Heart right ventricle (tissue), 16 donors: Measurements from ENCODE around the gene C11orf68. TPM values are rescaled to one million over a fixed set of nuclear protein-coding genes. Genes with fewer than 3 reads are reported as not detected.

Source experiments
- ATAC-seq, 8 donors: fragments of 200-7000 bp; cut with Tn5 transposase; one replicate each; pipeline ENCODE4 v1.9.1; 2020; ENCODE audit warnings: mild to moderate bottlenecking in 8 of 8, moderate library complexity in 8 of 8, moderate number of reproducible peaks in 1 of 8
- DNase-seq, 2 donors: peaks; one replicate each; pipeline ENCODE4 v3.0.0-alpha.2; 2020
- H3K27ac ChIP-seq, 10 donors: fragments of 200-600 bp; sonication (generic) in 2 of 10; one replicate each; pipeline versions ENCODE4 v1.5.0 to v1.8.0; 2020 to 2022; ENCODE audit warnings: mild to moderate bottlenecking in 3 of 10
- H3K27me3 ChIP-seq, 7 donors: fragments of 200-600 bp; one replicate each; pipeline ENCODE4 v1.8.0; 2021 to 2022; ENCODE audit warnings: mild to moderate bottlenecking in 2 of 7
- H3K36me3 ChIP-seq, 9 donors: fragments of 200-600 bp; sonication (generic) in 1 of 9; one replicate each; pipeline versions ENCODE4 v1.5.0 to v1.8.0; 2020 to 2022; ENCODE audit warnings: mild to moderate bottlenecking in 2 of 9
- H3K4me1 ChIP-seq, 9 donors: fragments of 200-600 bp; sonication (generic) in 1 of 9; one replicate each; pipeline versions ENCODE4 v1.5.0 to v1.8.0; 2020 to 2022; ENCODE audit warnings: mild to moderate bottlenecking in 4 of 9
- H3K4me3 ChIP-seq, 10 donors: fragments of 200-600 bp; sonication (generic) in 2 of 10; one replicate each; pipeline versions ENCODE4 v1.5.0 to v1.8.0; 2020 to 2022; ENCODE audit warnings: mild to moderate bottlenecking in 7 of 10, moderate library complexity in 2 of 10
- H3K9me3 ChIP-seq, 11 donors: fragments of 200-600 bp in 10 of 11; sonication (generic) in 2 of 11; one replicate each; pipeline versions ENCODE4 v1.5.0 to v1.8.0; 2013 to 2022; ENCODE audit warnings: mild to moderate bottlenecking in 2 of 11, control low read depth in 1 of 11, moderate library complexity in 1 of 11
- CTCF ChIP-seq, 9 donors: fragments of 200-600 bp; sonication (generic) in 2 of 9; IDR thresholded peaks; one replicate each; pipeline versions ENCODE4 v1.5.0 to v1.8.0; 2021 to 2022; ENCODE audit warnings: antibody characterized with exemption in 9 of 9, mild to moderate bottlenecking in 5 of 9, moderate library complexity in 1 of 9
- WGBS, 2 donors: extraction: QIAGEN DNeasy Blood & Tissue Kit; methylation state at CpG; one replicate each; pipeline ENCODE4 v1.1.7; 2013; ENCODE audit warnings: inconsistent platforms in 1 of 2; 5-methylcytosine and 5-hydroxymethylcytosine counted together
- intact Hi-C, 10 donors: fragments of 100-400 bp; cut with DNase I; formaldehyde crosslinking; loops; one replicate each; pipeline versions ENCODE4 v1.11.1 to v1.14.2; 2022
- polyA plus RNA-seq, 2 donors: library from polyadenylated mRNA; stranded (reverse); fragments of 200-250 nt; gene quantifications; one replicate each; pipeline ENCODE4 v1.2.3, GENCODE V29; 2013
- total RNA-seq, 10 donors: library from RNA; stranded (reverse); fragmentation: NEBNext Ultra II Directional in 3 of 10; extraction: Animal tissue kit (Norgen Biotek cat#: 25700) in 3 of 10; gene quantifications; one replicate each; pipeline versions ENCODE4 v1.2.1 to v1.2.4, GENCODE V29; 2021 to 2023
- donor health status: Arrhythmogenic right ventricular cardiomyopathy.
- donor health status: ischemic (EF 13 %, LVEDD 7.1; RV severe dilation, severe dysfunction).
- donor health status: healthy with polysubstance abuse.
- donor health status: DM: no; HTN: yes; CAD: no.
- donor health status: DM: no; HTN: no; CAD: no.
- donor health status: ischemic (EF 25% LVEDD 6.9; RV normal size, moderate dysfunction).
- donor health status: ischemic (EF 25% LVEDD 5.7; RV mildly dilated, moderate dysfunction).
- donor health status: healthy.
- donor health status: DM: yes; HTN: yes; CAD: no.
- donor health status: Ischemic cardiomyopathy.
- donor health status: ischemic (EF 35%, LVEDD 5.7; RV mildly dilated, moderate dysfunction).
- donor health status: nonischemic (EF 11% LVEDD 7.7; RV severe dilation, severe dysfunction).
- donor health status: DM: yes; HTN: yes; CAD: no.
- donor health status: PGD.
- donor health status: ischemic (EF 29% LVEDD 5.4; RV normal size, mild dysfunction).
- donor health status: nonischemic (EF 23%, LVEDD 6.1; RV moderate dilation, normal function).

The C11orf68 gene
- total and polyA plus RNA-seq, 12 donors, result 35.7 to 49.2 (median 40.9) TPM

GRCh38 chr11:65870307-65870658 lies 48.6 kb downstream of the C11orf68 start:
- H3K9me3 ChIP-seq, result no peaks in the 10 kb centered on the region
- H3K4me1 ChIP-seq, result peaks cover 16 to 44% (median 29%) of the 10 kb centered on the region in 9 donors
- peaks cover 0 to 58% (median 35%) of the 10 kb centered on the region in 9 donors for H3K36me3 ChIP-seq
- no peak for ATAC-seq
- no peaks in the 10 kb centered on the region for H3K27me3 ChIP-seq
- H3K4me3 ChIP-seq, result peak overlapping the region in 3 of 10 donors; percentile 65 to 72 (median 68)
- no peak for TF ChIP-seq CTCF (IDR thresholded peaks at IDR 0.05)
- intact Hi-C loops, result no loop called here
- no peak for DNase-seq
- peak overlapping the region in 8 of 10 donors; percentile 28 to 97 (median 96) for H3K27ac ChIP-seq
- 63 to 71% methylated on average over 11 of the region's 11 CpGs for WGBS, 2 donors

DNA sequence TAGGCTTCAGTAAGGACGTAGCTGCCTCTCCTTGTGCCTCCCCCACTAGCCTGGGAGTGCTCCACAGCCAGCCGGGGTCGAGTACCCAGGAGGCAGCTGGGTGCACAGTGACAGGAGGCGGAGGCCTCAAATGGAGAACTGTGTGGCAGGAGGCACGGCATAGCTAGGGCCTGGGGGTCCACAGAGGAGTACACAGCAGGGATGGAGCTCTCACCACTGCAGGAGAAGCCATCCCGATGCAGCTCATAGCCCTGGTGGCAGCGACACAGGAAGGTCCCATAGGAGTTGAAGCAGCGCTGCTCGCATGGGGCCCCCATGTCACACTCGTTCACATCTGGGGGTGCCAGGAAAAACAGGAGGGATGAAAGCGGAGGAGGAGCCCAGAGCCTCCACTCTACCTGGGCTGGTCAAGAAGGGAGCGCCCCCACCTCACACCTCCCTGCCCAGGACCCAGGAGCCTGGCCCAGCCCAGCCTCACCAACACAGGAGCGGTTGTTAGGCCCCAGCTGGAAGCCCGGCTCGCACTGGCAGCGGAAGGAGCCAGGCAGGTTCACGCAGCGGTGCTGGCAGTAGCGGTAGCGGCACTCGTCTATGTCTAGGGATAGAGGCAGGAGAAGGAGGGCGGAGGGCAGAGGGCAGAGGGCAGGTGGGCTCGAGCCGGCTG lies 49.1 kb downstream of the C11orf68 start:
- ATAC-seq (no peak), DNase-seq (no peak)
- intact Hi-C loops, result no loop called here
- 84 to 86% methylated on average over 24 of the region's 24 CpGs for WGBS, 2 donors
- no peaks in the 10 kb centered on the region for H3K27me3 ChIP-seq
- peaks cover 16 to 44% (median 29%) of the 10 kb centered on the region in 9 donors for H3K4me1 ChIP-seq
- H3K27ac ChIP-seq, result peak overlapping the region in 5 of 10 donors; percentile 28 to 97 (median 96)
- TF ChIP-seq CTCF (IDR thresholded peaks at IDR 0.05), result no peak
- peaks cover 0 to 63% (median 40%) of the 10 kb centered on the region in 9 donors for H3K36me3 ChIP-seq
- no peaks in the 10 kb centered on the region for H3K9me3 ChIP-seq
- H3K4me3 ChIP-seq, result no peak overlapping the region

- Histone ChIP-seq H3K4me3 (no peak overlapping the region), H3K27me3 (no peaks in the 10 kb centered on the region), H3K4me1 (peaks cover 16 to 41% (median 25%) of the 10 kb centered on the region in 9 donors), H3K36me3 (peaks cover 0 to 72% (median 49%) of the 10 kb centered on the region in 9 donors), H3K27ac (no peak overlapping the region), H3K9me3 (no peaks in the 10 kb centered on the region)
- no peak for DNase-seq
- ATAC-seq, result no peak
- TF ChIP-seq CTCF (IDR thresholded peaks at IDR 0.05), result no peak
- WGBS, 2 donors, result 92 to 94% methylated on average over 3 of the region's 3 CpGs
- intact Hi-C loops, result no loop called here
Observed at GRCh38 chr11:65868907-65869306, 50.0 kb downstream of the C11orf68 start.

DNA sequence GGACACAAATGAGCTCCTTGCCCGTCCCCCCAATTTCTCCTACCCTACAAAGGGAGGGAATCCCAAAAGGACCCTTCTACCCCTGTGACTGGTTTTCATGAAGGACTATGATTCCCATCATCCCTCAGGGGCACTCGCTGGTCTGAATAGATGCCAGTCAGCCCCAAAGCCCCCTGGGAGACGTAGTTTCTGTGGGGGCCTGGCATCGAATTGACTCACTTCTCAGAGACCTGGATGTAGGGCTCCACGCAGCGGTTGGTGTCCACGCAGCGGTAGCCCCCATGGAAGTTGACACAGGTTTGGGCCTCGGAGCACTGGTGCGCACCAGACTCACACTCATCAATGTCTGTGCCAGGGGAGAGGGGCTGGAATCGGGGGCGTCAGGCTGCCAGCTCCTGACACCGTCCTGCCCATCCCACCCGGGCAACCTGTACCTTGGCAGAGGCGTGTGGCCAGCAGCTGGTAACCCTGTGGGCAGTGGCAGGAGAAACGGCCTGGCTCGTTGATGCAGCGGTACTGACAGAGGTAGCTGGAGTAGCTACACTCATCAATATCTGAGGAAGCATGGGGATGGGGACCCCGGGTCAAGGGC lies 50.7 kb downstream of the C11orf68 start:
- Histone ChIP-seq H3K4me1 (peaks cover 15 to 38% (median 23%) of the 10 kb centered on the region in 9 donors), H3K9me3 (no peaks in the 10 kb centered on the region), H3K36me3 (peaks cover 0 to 79% (median 55%) of the 10 kb centered on the region in 9 donors), H3K27me3 (no peaks in the 10 kb centered on the region), H3K27ac (no peak overlapping the region), H3K4me3 (no peak overlapping the region)
- no peak for ATAC-seq
- intact Hi-C loops, result no loop called here
- no peak for TF ChIP-seq CTCF (IDR thresholded peaks at IDR 0.05)
- 89 to 90% methylated on average over 19 of the region's 19 CpGs for WGBS, 2 donors
- no peak for DNase-seq
